ENCODE measurements around the gene RAVER1. TPM values are rescaled to one million over a fixed set of nuclear protein-coding genes. Genes with fewer than 3 reads are reported as not detected.

The RAVER1 gene
- total and polyA plus RNA-seq, 10 of the 15 experiments (the other 5 are each of a cell fraction or from before 2014, with no cell fraction given): 0.03 to 87.0 (median 12.1) TPM

- H4K20me1 ChIP-seq (ENCODE audit: control insufficient read depth, insufficient read depth): no peaks in the 10 kb centered on the region
- CTCF ChIA-PET: no interaction called here
- in situ Hi-C loops (cut with MboI): no loop called here
- POLR2A ChIA-PET: no interaction called here
- no peaks in the 10 kb centered on the region for H3K79me2 ChIP-seq (ENCODE audit: control insufficient read depth, insufficient read depth, low read length)
- H2AFZ ChIP-seq (ENCODE audit: control insufficient read depth, low read depth, low read length): no peak overlapping the region
- H3K27me3 ChIP-seq (replicated peaks in 1 of 2; ENCODE audit: control insufficient read depth in 2 of 2, insufficient read depth in 2 of 2, low read length in 1 of 2): peaks cover 3 to 16% of the 10 kb centered on the region in 2 experiments
- DNase-seq (ENCODE audit: low read depth, low spot score) (no peak), FAIRE-seq (no peak), ATAC-seq (no peak)
- H3K4me3 ChIP-seq: no peak overlapping the region
- H3K27ac ChIP-seq (ENCODE audit: control insufficient read depth, insufficient read depth): no peak overlapping the region
- H3K9me3 ChIP-seq (replicated peaks; ENCODE audit: control insufficient read depth, insufficient read depth, low read length): no peaks in the 10 kb centered on the region; the same call in 2 of the 3 replicates
- 66% methylated on average over 49 of the region's 49 CpGs for WGBS (ENCODE audit: insufficient coverage, insufficient replicate concordance, low lambda C conversion rate, missing lambda C conversion rate)
- no TSS peak for BruUV-seq (replicated peaks)
- no peak overlapping the region for H3K9ac ChIP-seq (ENCODE audit: control insufficient read depth, insufficient read depth, low read length)
- RAD21 ChIA-PET (ENCODE audit: unreplicated experiment): no interaction called here
- intact Hi-C loops (cut with micrococcal nuclease; ENCODE audit: unreplicated experiment): no loop called here
- TF ChIP-seq SUPT20H (IDR thresholded peaks at IDR 0.05; ENCODE audit: borderline replicate concordance, control insufficient read depth, low read depth, low read length) (no peak), RBBP5 (conservative IDR thresholded peaks at IDR 0.05) (no peak), ZNF274 (IDR thresholded peaks at IDR 0.05; ENCODE audit: insufficient read depth, insufficient read length) (no peak), IRF3 (IDR thresholded peaks at IDR 0.05) (no peak), BRCA1 (IDR thresholded peaks at IDR 0.05; ENCODE audit: low read depth, low read length) (no peak), SRF (IDR thresholded peaks at IDR 0.05; ENCODE audit: low read depth in 2 of 2, low read length in 2 of 2) (no peak), ZBTB4 (CRISPR knock-in tag; IDR thresholded peaks at IDR 0.05) (no peak), NBN (IDR thresholded peaks at IDR 0.05) (no peak), HDAC2 (IDR thresholded peaks at IDR 0.05) (no peak), MYB (IDR thresholded peaks at IDR 0.05; ENCODE audit: borderline replicate concordance, low read depth, low read length) (no peak), YY1 (IDR thresholded peaks at IDR 0.05; ENCODE audit: low read depth, low read length) (no peak), ZNF592 (IDR thresholded peaks at IDR 0.05) (no peak)
- peaks cover 39% of the 10 kb centered on the region for H3K4me1 ChIP-seq (ENCODE audit: control insufficient read depth, insufficient read depth, low read length)
- SMC1A ChIA-PET (ENCODE audit: uncharacterized antibody, unreplicated experiment): interaction anchor here (1.2 kb wide), 1 partner anchor 20 kb away, joined by 3 read pairs; no protein-coding TSS in a partner anchor
- H3K36me3 ChIP-seq (ENCODE audit: control insufficient read depth in 2 of 2, insufficient read depth in 2 of 2, low read length in 1 of 2): no peaks in the 10 kb centered on the region; a peak in 1 of 4 replicates
- no peak overlapping the region for H3K4me2 ChIP-seq (ENCODE audit: control insufficient read depth, insufficient read depth)
Observed at GRCh38 chr19:10293637-10294367, 39.5 kb downstream of the RAVER1 start.

All from GM12878 (cell line).